Stimulated activated CD8-positive, alpha-beta memory T cell treated with anti-CD3 and anti-CD28 coated beads, Interleukin-12 subunit alpha, Interleukin-12 subunit beta, amount 100 ng/mL, for 4 hours (primary cell): ENCODE data around the gene CALML6.
"Not testable (repeated sequence)": the region's sequence is repeated elsewhere in the genome, so short reads cannot be mapped to it uniquely, and the experiment has no call there.

ENCODE experiments used
- DNase-seq: peaks from one replicate; pipeline ENCODE4 v3.0.0-alpha.2; 2020; ENCODE audit warnings: low read depth

CALML6 gene

GRCh38 chr1:1914971-1915692 lies at the start of gene CALML6:
TSS of gene CALML6 (plus strand) at chr1:1915260. CDS start at chr1:1915281, 21 bp downstream.
- DNase-seq = no peak

- no peak for DNase-seq
Observed at GRCh38 chr1:1867164-1867563, 47.9 kb upstream of the CALML6 start.

GRCh38 chr1:1869469-1869868 lies 45.6 kb upstream of the CALML6 start:
- DNase-seq = no peak

GRCh38 chr1:1872329-1872994 lies 42.6 kb upstream of the CALML6 start:
- DNase-seq = no peak

- no peak for DNase-seq
Observed at GRCh38 chr1:1873186-1873585, 41.9 kb upstream of the CALML6 start.

- no peak for DNase-seq
Observed at GRCh38 chr1:1874901-1875300, 40.2 kb upstream of the CALML6 start.

- DNase-seq = no peak
Observed at GRCh38 chr1:1875932-1876331, 39.1 kb upstream of the CALML6 start.

- DNase-seq = no peak
Observed at GRCh38 chr1:1876335-1876930, 38.6 kb upstream of the CALML6 start.

- DNase-seq = no peak
Observed at GRCh38 chr1:1877865-1878436, 37.1 kb upstream of the CALML6 start.

- DNase-seq = no peak
Observed at GRCh38 chr1:1879942-1880341, 35.1 kb upstream of the CALML6 start.

GRCh38 chr1:1880617-1881312 lies 34.3 kb upstream of the CALML6 start:
- DNase-seq = no peak

- no peak for DNase-seq
Observed at GRCh38 chr1:1881727-1882126, 33.3 kb upstream of the CALML6 start.

- no peak for DNase-seq
Observed at GRCh38 chr1:1883092-1883873, 31.8 kb upstream of the CALML6 start.

- DNase-seq = not testable (repeated sequence)
Observed at GRCh38 chr1:1883890-1884289, 31.2 kb upstream of the CALML6 start.

GRCh38 chr1:1889090-1889750 lies 25.8 kb upstream of the CALML6 start:
- DNase-seq = no peak

- peak; percentile 31 for DNase-seq
Observed at GRCh38 chr1:1889847-1890505, 25.1 kb upstream of the CALML6 start.

GRCh38 chr1:1890506-1891348 lies 24.3 kb upstream of the CALML6 start, which contains the start of gene GNB1:
TSS of gene GNB1 (minus strand) at chr1:1891087. CDS start at chr1:1825453, 65,634 bp downstream.
- DNase-seq = peak; percentile 86

GRCh38 chr1:1891349-1892078 lies 23.5 kb upstream of the CALML6 start:
- DNase-seq = peak; percentile 69
